ENCODE measurements around the gene ANKFN1.

DNA sequence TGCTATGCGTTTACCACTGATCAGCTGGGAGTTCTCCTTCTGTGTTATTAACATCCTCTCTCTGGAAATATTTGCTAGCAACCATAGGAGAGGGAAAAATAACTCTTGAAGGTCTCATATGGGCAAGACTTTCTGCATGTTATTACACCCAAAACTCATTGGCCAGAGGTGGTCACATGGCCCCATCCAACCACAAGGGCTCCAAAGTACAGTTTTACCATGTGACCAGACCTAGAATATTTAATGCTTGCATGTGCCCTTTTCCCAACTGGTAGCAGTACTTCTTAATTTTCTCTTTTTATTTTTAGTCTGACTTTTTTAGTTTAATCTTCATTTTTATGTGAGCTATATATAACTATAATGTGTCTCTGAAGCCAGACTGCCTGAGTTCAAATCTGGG, 299.2 kb downstream of the ANKFN1 start:
- TF ChIP-seq, protein P1, sequence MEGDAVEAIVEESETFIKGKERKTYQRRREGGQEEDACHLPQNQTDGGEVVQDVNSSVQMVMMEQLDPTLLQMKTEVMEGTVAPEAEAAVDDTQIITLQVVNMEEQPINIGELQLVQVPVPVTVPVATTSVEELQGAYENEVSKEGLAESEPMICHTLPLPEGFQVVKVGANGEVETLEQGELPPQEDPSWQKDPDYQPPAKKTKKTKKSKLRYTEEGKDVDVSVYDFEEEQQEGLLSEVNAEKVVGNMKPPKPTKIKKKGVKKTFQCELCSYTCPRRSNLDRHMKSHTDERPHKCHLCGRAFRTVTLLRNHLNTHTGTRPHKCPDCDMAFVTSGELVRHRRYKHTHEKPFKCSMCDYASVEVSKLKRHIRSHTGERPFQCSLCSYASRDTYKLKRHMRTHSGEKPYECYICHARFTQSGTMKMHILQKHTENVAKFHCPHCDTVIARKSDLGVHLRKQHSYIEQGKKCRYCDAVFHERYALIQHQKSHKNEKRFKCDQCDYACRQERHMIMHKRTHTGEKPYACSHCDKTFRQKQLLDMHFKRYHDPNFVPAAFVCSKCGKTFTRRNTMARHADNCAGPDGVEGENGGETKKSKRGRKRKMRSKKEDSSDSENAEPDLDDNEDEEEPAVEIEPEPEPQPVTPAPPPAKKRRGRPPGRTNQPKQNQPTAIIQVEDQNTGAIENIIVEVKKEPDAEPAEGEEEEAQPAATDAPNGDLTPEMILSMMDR (conservative IDR thresholded peaks at IDR 0.05 in 1 of 2, IDR thresholded peaks at IDR 0.05 in 1 of 2; ENCODE audit: extremely low read depth in 1 of 2, insufficient read depth in 1 of 2, low read depth in 1 of 2, low read length in 2 of 2), result no peak
- TF ChIP-seq EZH2 (IDR thresholded peaks at IDR 0.05; ENCODE audit: borderline replicate concordance, low read length), result no peak
